Stomach (tissue), 9 donors: ENCODE data around the gene CDIP1. TPM values are rescaled to one million over a fixed set of nuclear protein-coding genes. Genes with fewer than 3 reads are reported as not detected.

Source experiments
- DNase-seq, 2 donors: peaks; one replicate each; pipeline versions ENCODE4 v3.0.0 to v3.0.0-alpha.2; 2013 to 2019
- H3K27ac ChIP-seq, 5 donors: fragments of 200-600 bp in 4 of 5; sonication (generic) in 4 of 5; one replicate each; pipeline ENCODE4 v1.5.1; 2013 to 2019; ENCODE audit warnings: mild to moderate bottlenecking in 1 of 5, moderate library complexity in 1 of 5
- H3K27me3 ChIP-seq, 3 donors: fragments of 200-600 bp; sonication (generic); one replicate each; pipeline ENCODE4 v1.5.1; 2017 to 2019; ENCODE audit warnings: mixed run types in 1 of 3
- H3K36me3 ChIP-seq, 4 donors: fragments of 200-600 bp; sonication (generic); 1 replicate in 3 of 4; 2 replicates in 1 of 4; pipeline ENCODE4 v1.5.1; 2016 to 2019
- H3K4me1 ChIP-seq, 4 donors: fragments of 200-600 bp; sonication (generic); one replicate each; pipeline ENCODE4 v1.5.1; 2016 to 2019
- H3K4me3 ChIP-seq, 4 donors: fragments of 200-600 bp; sonication (generic) in 3 of 4; one replicate each; pipeline ENCODE4 v1.5.1; 2016 to 2019; ENCODE audit warnings: mild to moderate bottlenecking in 1 of 4
- H3K9me3 ChIP-seq, 4 donors: fragments of 200-600 bp; sonication (generic); one replicate each; pipeline ENCODE4 v1.5.1; 2016 to 2019
- EP300 ChIP-seq: sonication (generic); formaldehyde crosslinking; IDR thresholded peaks from one replicate; pipeline ENCODE4 v1.6.1; 2017; ENCODE audit warnings: antibody characterized with exemption
- POLR2A ChIP-seq, 4 donors: fragments of 450-650 bp; IDR thresholded peaks; one replicate each; pipeline ENCODE4 v1.6.1; 2016; ENCODE audit warnings: antibody characterized with exemption in 4 of 4, control low read depth in 2 of 4, mild to moderate bottlenecking in 1 of 4, moderate library complexity in 1 of 4
- POLR2AphosphoS5 ChIP-seq, 3 donors: sonication (generic); formaldehyde crosslinking; IDR thresholded peaks; one replicate each; pipeline ENCODE4 v1.6.1; 2016; ENCODE audit warnings: antibody characterized with exemption in 3 of 3
- WGBS, 5 donors: extraction: QIAGEN DNeasy Blood & Tissue Kit in 3 of 5; methylation state at CpG; one replicate each; pipeline versions ENCODE4 v1.1.5 to v1.1.7; 2013 to 2018; 5-methylcytosine and 5-hydroxymethylcytosine counted together
- intact Hi-C: fragments of 100-400 bp; cut with DNase I; formaldehyde crosslinking; loops from one replicate; pipeline ENCODE4 v1.15.1; 2023; ENCODE audit warnings: low total_unique reads
- polyA plus RNA-seq, 3 donors: library from polyadenylated mRNA; stranded (reverse); fragments of 200-250 nt; gene quantifications; one replicate each; pipeline ENCODE4 v1.2.3, GENCODE V29; 2013
- total RNA-seq, 5 donors: library from RNA; depleted of rRNA; stranded (reverse); fragments of >200 nt; gene quantifications; one replicate each; pipeline versions ENCODE4 v1.1.0 to v1.2.3, GENCODE V29; 2014 to 2016
- TF ChIP-seq, protein P1 (sequence below), 7 experiments: fragments of 450-650 bp in 4 of 7; fragments of 200-600 bp in 3 of 7; sonication (generic) in 3 of 7; IDR thresholded peaks; one replicate each; pipeline ENCODE4 v1.5.1; 2016 to 2019; ENCODE audit warnings: antibody characterized with exemption in 7 of 7, control low read depth in 2 of 7, mild to moderate bottlenecking in 1 of 7
- donor health status: healthy with polysubstance abuse.
- donor health status: Bipolar disorder and iron deficiency.
- donor health status: healthy.

CDIP1 gene
- total and polyA plus RNA-seq, 8 donors, result 2.9 to 36.5 (median 12.2) TPM

DNA sequence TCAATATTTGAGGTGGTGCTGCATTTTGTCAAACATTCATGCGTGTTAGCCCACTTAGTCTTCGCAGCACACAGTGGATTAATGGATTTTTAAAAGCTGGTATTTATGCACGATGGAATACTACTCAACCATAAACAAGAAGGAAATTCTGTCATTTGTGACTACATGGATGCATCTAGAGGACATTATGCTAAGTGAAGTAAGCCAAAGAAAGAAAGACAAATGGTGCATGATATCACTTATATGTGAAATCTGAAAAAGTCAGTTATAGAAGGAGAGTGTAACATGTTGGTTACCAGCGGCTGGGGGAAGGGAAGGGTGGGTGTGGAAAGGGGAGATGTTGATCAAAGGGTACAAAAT lies 39.4 kb downstream of the CDIP1 start:
- Histone ChIP-seq H3K27ac (peak overlapping the region; percentile 72 to 86 (median 85)), H3K4me3 (no peak overlapping the region), H3K36me3 (peaks cover 4 to 16% (median 12%) of the 10 kb centered on the region in 4 donors), H3K27me3 (no peaks in the 10 kb centered on the region), H3K9me3 (no peaks in the 10 kb centered on the region), H3K4me1 (peaks cover 61 to 99% (median 82%) of the 10 kb centered on the region in 4 donors)
- DNase-seq, result no peak
- 74 to 88% (median 86%) methylated on average over 4 of the region's 4 CpGs for WGBS, 5 donors
- intact Hi-C loops, result no loop called here
- TF ChIP-seq POLR2A (IDR thresholded peaks at IDR 0.05), result no peak
- TF ChIP-seq, protein P1, sequence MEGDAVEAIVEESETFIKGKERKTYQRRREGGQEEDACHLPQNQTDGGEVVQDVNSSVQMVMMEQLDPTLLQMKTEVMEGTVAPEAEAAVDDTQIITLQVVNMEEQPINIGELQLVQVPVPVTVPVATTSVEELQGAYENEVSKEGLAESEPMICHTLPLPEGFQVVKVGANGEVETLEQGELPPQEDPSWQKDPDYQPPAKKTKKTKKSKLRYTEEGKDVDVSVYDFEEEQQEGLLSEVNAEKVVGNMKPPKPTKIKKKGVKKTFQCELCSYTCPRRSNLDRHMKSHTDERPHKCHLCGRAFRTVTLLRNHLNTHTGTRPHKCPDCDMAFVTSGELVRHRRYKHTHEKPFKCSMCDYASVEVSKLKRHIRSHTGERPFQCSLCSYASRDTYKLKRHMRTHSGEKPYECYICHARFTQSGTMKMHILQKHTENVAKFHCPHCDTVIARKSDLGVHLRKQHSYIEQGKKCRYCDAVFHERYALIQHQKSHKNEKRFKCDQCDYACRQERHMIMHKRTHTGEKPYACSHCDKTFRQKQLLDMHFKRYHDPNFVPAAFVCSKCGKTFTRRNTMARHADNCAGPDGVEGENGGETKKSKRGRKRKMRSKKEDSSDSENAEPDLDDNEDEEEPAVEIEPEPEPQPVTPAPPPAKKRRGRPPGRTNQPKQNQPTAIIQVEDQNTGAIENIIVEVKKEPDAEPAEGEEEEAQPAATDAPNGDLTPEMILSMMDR (IDR thresholded peaks at IDR 0.05), result no peak
- TF ChIP-seq POLR2AphosphoS5 (IDR thresholded peaks at IDR 0.05), result no peak

DNA sequence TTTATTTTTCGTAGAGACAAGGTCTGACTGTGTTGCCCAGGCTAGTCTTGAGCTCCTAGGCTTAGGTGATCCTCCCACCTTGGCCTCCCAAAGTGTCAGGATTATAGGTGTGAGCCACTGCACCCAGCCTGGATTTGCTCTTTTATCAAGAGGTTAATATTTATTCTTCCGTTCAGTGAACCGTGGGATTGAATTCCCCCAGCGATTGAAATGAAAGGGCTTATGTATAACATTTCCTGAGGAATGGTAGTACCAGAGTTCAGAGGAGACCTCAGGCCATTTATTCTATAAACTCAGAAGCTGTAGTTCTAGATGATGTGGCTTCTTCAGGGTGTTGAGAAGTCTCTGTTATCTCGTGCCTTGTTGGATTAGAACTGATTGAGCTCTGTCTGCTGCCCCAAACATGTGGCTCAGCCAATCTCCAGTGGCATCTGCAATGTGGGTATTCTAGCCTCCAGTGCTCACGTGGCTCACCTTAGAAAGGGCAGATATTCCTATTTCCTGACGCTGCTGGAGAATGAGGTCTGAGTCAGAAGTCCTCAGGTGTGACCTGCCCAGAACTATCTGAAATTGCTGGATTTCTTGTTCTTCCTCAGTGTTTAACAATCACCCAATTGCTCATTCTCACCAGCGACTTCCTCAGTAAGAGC lies 39.9 kb downstream of the CDIP1 start:
- H3K27me3 ChIP-seq, result no peaks in the 10 kb centered on the region
- intact Hi-C loops, result no loop called here

DNA sequence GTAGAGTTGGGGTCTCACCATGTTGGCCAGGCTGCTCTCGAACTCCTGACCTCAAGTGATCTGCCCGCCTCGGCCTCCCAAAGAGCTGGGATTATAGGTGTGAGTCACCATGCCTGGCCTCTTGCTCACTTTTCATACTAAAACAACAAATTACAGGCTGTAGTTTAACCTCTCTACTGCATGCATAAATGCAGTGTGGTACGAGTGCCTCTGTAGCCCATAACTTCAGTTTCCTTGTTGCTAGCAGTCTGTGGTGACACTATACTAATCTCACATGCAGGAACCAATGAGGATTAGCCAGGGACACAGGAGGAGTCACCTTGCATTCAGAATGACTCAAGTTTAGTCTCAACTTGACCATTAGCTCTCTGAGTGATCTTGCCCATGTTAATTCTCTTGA lies 42.3 kb downstream of the CDIP1 start:
- Histone ChIP-seq H3K4me3 (no peak overlapping the region), H3K9me3 (no peaks in the 10 kb centered on the region), H3K27ac (peak overlapping the region; percentile 47 to 86 (median 61)), H3K27me3 (no peaks in the 10 kb centered on the region), H3K36me3 (peaks cover 4 to 24% (median 17%) of the 10 kb centered on the region in 4 donors), H3K4me1 (peaks cover 47 to 85% (median 73%) of the 10 kb centered on the region in 4 donors)
- peak in 1 of 3 donors; percentile 13 for TF ChIP-seq POLR2AphosphoS5 (IDR thresholded peaks at IDR 0.05)
- TF ChIP-seq EP300, result no peak
- intact Hi-C loops, result no loop called here
- DNase-seq, result no peak
- WGBS, 5 donors, result 59 to 73% (median 67%) methylated on average over 4 of the region's 4 CpGs

More for the DNA sequence above, 39.9 kb downstream of the CDIP1 start:
- H3K36me3 ChIP-seq, result peaks cover 4 to 17% (median 12%) of the 10 kb centered on the region in 4 donors
- H3K4me3 ChIP-seq, result no peak overlapping the region
- TF ChIP-seq, protein P1 (IDR thresholded peaks at IDR 0.05), result no peak
- no peak for TF ChIP-seq POLR2A (IDR thresholded peaks at IDR 0.05)
- no peak for TF ChIP-seq EP300
- TF ChIP-seq POLR2AphosphoS5 (IDR thresholded peaks at IDR 0.05), result peak in 1 of 3 donors; percentile 10
- H3K4me1 ChIP-seq, result peaks cover 63 to 99% (median 82%) of the 10 kb centered on the region in 4 donors
- peak overlapping the region; percentile 72 to 86 (median 85) for H3K27ac ChIP-seq
- H3K9me3 ChIP-seq, result no peaks in the 10 kb centered on the region
- no peak for DNase-seq
- 30 to 62% (median 47%) methylated on average over 6 to 8 of the region's 8 CpGs for WGBS, 5 donors

DNA sequence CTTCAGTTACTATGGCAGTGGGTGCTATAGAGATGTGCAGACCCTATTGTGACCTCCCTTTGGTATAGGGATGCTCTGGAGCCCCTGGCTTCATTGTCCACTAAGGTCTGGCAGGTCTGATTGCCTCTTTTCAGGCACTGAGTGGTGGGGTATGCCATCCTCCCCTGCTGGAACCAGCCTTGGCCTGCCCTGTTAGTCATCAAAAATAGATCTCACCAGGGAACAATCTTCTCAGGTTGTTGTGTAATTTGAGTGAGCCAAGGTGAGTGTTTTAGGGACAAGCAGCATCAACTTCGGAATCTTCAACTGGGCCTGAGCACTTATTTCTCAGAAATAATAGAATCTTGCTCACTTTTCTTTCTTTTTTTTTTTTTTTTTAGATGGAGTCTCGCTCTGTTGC lies 42.8 kb downstream of the CDIP1 start:
- Histone ChIP-seq H3K9me3 (no peaks in the 10 kb centered on the region), H3K27ac (peak overlapping the region in 4 of 5 donors; percentile 59 to 86 (median 66)), H3K4me3 (no peak overlapping the region), H3K27me3 (no peaks in the 10 kb centered on the region), H3K4me1 (peaks cover 42 to 85% (median 72%) of the 10 kb centered on the region in 4 donors), H3K36me3 (peaks cover 4 to 28% (median 18%) of the 10 kb centered on the region in 4 donors)
- intact Hi-C loops, result no loop called here
- DNase-seq, result no peak
- 93 to 100% (median 99%) methylated on average over 2 of the region's 2 CpGs for WGBS, 5 donors
- TF ChIP-seq EP300 (no peak), POLR2A (IDR thresholded peaks at IDR 0.05) (no peak), POLR2AphosphoS5 (IDR thresholded peaks at IDR 0.05) (no peak)
- TF ChIP-seq, protein P1 (IDR thresholded peaks at IDR 0.05), result no peak
